MM.1S (cell line): Measurements from ENCODE around the gene ORMDL1.

Source experiments
- EZH2 ChIP-seq: fragments of 300-600 bp; sonication (generic); optimal IDR thresholded peaks from 2 replicates; pipeline ENCODE3; 2017; ENCODE audit warnings: low read depth, mild to moderate bottlenecking, antibody characterized with exemption, low read length, mixed read lengths
- EZH2phosphoT487 ChIP-seq: fragments of 300-600 bp; sonication (generic); IDR thresholded peaks from 2 replicates; pipeline ENCODE4 v1.6.1; 2018; ENCODE audit warnings: antibody characterized with exemption, low read length
- TF ChIP-seq, protein P1 (sequence below): fragments of 300-600 bp; sonication (generic); IDR thresholded peaks from 2 replicates; pipeline ENCODE4 v1.5.1; 2016; ENCODE audit warnings: antibody characterized with exemption, low read length, mixed read lengths

- TF ChIP-seq, protein P1, sequence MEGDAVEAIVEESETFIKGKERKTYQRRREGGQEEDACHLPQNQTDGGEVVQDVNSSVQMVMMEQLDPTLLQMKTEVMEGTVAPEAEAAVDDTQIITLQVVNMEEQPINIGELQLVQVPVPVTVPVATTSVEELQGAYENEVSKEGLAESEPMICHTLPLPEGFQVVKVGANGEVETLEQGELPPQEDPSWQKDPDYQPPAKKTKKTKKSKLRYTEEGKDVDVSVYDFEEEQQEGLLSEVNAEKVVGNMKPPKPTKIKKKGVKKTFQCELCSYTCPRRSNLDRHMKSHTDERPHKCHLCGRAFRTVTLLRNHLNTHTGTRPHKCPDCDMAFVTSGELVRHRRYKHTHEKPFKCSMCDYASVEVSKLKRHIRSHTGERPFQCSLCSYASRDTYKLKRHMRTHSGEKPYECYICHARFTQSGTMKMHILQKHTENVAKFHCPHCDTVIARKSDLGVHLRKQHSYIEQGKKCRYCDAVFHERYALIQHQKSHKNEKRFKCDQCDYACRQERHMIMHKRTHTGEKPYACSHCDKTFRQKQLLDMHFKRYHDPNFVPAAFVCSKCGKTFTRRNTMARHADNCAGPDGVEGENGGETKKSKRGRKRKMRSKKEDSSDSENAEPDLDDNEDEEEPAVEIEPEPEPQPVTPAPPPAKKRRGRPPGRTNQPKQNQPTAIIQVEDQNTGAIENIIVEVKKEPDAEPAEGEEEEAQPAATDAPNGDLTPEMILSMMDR, result peak; percentile 66
- TF ChIP-seq EZH2phosphoT487 (no peak), EZH2 (no peak)
Measured at GRCh38 chr2:189751080-189751658, 33.0 kb downstream of the ORMDL1 start.
